ENCODE measurements around the gene ATP9B. TPM values are rescaled to one million over a fixed set of nuclear protein-coding genes. Genes with fewer than 3 reads are reported as not detected.
A peak's percentile ranks its signal among the peaks of the same experiment; 100 is the strongest.

Gene ATP9B
- total and polyA plus RNA-seq, 2 donors: 14.9 to 19.3 TPM

DNA sequence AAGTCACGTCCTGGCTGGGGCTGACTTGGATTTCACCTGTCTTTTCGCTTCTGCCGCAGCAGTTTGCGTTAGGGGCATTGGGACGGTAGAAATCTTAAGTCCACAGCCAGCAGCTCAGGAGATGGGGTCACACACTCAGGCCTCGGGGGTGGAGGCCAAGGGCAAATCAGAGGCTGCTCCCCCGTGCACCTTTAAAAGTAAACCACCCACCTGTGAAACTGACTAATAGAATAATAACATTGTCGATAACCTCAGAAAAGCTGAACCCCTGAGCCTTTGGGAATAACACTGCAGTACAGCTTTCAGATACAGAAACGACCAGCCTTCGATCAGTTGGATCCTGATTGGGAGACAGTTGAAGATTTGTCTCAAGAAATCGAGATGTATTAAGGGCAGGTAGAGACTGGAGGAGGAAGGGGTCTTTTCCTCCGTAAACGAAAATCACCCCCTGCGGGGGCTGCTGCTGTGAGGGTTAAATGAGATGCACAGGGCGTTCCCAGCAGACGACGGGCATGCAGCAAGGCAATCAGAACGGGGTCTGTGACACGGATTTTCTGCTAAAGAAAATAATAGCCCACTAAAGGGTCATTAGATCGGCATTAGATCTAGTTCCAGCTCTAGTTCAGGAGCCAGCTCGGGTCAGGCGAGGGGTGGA, 310.2 kb downstream of the ATP9B start:
- H3K4me1 ChIP-seq (ENCODE audit: control insufficient read depth in 2 of 2, insufficient read depth in 2 of 2, low read length in 2 of 2): peaks cover 0 to 3% of the 10 kb centered on the region in 2 donors
- DNase-seq (ENCODE audit: low read depth in 6 of 9, low spot score in 9 of 9): no peak
- no peaks in the 10 kb centered on the region for H3K9me3 ChIP-seq (ENCODE audit: control insufficient read depth in 2 of 2, insufficient read depth in 1 of 2, low read length in 1 of 2)
- H3K27ac ChIP-seq (ENCODE audit: low read depth in 1 of 2, low read length in 1 of 2): no peak overlapping the region
- peaks cover 9 to 19% of the 10 kb centered on the region in 2 donors for H3K36me3 ChIP-seq (ENCODE audit: control insufficient read depth in 2 of 2, insufficient read depth in 2 of 2, low read length in 1 of 2)
- H3K4me3 ChIP-seq (ENCODE audit: low read length in 2 of 2): no peak overlapping the region
- WGBS: 77% methylated on average over 22 of the region's 22 CpGs
- H3K27me3 ChIP-seq (ENCODE audit: control insufficient read depth in 2 of 2, insufficient read depth in 1 of 2, low read length in 1 of 2): peaks cover 0 to 3% of the 10 kb centered on the region in 2 donors

- 97% methylated on average over 40 of the region's 40 CpGs for WGBS
- DNase-seq (ENCODE audit: low read depth in 6 of 9, low spot score in 9 of 9): no peak
- peaks cover 0 to 3% of the 10 kb centered on the region in 2 donors for H3K27me3 ChIP-seq (ENCODE audit: control insufficient read depth in 2 of 2, insufficient read depth in 1 of 2, low read length in 1 of 2)
Measured at GRCh38 chr18:79379931-79380815, 311.0 kb downstream of the ATP9B start.

DNA sequence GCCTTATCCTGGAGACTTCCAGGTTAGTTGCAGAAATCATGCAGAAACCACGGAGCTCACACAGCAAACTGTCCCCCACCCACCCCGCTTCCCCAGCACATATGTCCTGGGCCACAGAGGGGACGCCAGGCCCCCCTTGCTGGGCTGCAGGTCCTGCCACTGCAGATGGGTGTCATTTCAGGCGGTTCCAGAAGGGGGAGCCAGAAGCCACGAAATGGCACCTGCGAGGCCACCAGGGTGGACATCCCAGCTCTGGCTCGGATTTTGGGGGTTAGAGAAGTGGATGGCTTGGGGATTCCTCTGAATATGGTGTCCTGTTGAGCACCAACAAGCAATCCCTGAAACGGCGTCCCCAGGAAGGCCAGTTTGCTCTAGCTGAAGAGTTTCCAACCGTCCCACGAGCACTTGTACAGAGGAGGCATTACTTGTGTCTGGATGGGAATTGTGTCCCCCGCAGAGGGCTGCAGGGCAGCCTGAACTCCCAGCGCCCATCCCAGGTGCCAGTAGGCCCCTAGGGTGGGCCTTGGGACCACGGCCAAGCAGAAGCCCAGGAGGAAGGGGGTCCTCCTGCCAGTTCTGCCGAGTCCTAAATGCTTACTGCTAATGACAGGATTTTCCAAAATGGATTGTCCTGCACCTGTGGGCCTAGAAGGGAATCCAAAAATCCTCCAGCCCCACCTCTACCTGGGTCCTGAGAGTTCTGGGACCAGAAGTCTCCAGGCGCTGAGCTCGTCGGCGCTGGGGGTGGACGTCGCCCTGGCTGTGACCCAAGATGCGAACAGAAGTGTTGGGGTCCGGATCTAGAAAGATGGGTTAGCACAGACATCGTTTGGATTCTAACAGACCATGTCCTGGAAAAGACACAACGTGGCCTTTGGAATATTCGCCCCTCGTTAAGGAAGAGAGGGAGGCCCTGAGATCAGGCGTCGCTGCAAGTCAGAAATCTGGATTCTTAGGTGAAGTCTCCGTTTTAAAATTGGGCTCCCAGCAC, 311.9 kb downstream of the ATP9B start:
- 72% methylated on average over 30 of the region's 30 CpGs for WGBS
- Histone ChIP-seq H3K36me3 (ENCODE audit: control insufficient read depth in 2 of 2, insufficient read depth in 2 of 2, low read length in 1 of 2) (peaks cover 5 to 17% of the 10 kb centered on the region in 2 donors), H3K4me1 (ENCODE audit: control insufficient read depth in 2 of 2, insufficient read depth in 2 of 2, low read length in 2 of 2) (peaks cover 3 to 5% of the 10 kb centered on the region in 2 donors), H3K27ac (ENCODE audit: low read depth in 1 of 2, low read length in 1 of 2) (no peak overlapping the region), H3K27me3 (ENCODE audit: control insufficient read depth in 2 of 2, insufficient read depth in 1 of 2, low read length in 1 of 2) (peaks cover 0 to 6% of the 10 kb centered on the region in 2 donors), H3K4me3 (ENCODE audit: low read length in 2 of 2) (no peak overlapping the region), H3K9me3 (ENCODE audit: control insufficient read depth in 2 of 2, insufficient read depth in 1 of 2, low read length in 1 of 2) (no peaks in the 10 kb centered on the region)
- peak in 2 of 9 donors; percentile 59 to 67 for DNase-seq (ENCODE audit: low read depth in 6 of 9, low spot score in 9 of 9)

More at GRCh38 chr18:79379931-79380815, 311.0 kb downstream of the ATP9B start:
- H3K4me3 ChIP-seq (ENCODE audit: low read length in 2 of 2): no peak overlapping the region
- H3K27ac ChIP-seq (ENCODE audit: low read depth in 1 of 2, low read length in 1 of 2): no peak overlapping the region
- peaks cover 5 to 17% of the 10 kb centered on the region in 2 donors for H3K36me3 ChIP-seq (ENCODE audit: control insufficient read depth in 2 of 2, insufficient read depth in 2 of 2, low read length in 1 of 2)
- H3K9me3 ChIP-seq (ENCODE audit: control insufficient read depth in 2 of 2, insufficient read depth in 1 of 2, low read length in 1 of 2): no peaks in the 10 kb centered on the region
- H3K4me1 ChIP-seq (ENCODE audit: control insufficient read depth in 2 of 2, insufficient read depth in 2 of 2, low read length in 2 of 2): peaks cover 0 to 3% of the 10 kb centered on the region in 2 donors

- no peaks in the 10 kb centered on the region for H3K9me3 ChIP-seq (ENCODE audit: control insufficient read depth in 2 of 2, insufficient read depth in 1 of 2, low read length in 1 of 2)
- peaks cover 0 to 11% of the 10 kb centered on the region in 2 donors for H3K27me3 ChIP-seq (ENCODE audit: control insufficient read depth in 2 of 2, insufficient read depth in 1 of 2, low read length in 1 of 2)
- DNase-seq (ENCODE audit: low read depth in 6 of 9, low spot score in 9 of 9): no peak
- H3K27ac ChIP-seq (ENCODE audit: low read depth in 1 of 2, low read length in 1 of 2): no peak overlapping the region
- H3K4me3 ChIP-seq (ENCODE audit: low read length in 2 of 2): no peak overlapping the region
- peaks cover 3 to 8% of the 10 kb centered on the region in 2 donors for H3K4me1 ChIP-seq (ENCODE audit: control insufficient read depth in 2 of 2, insufficient read depth in 2 of 2, low read length in 2 of 2)
- 96% methylated on average over 16 of the region's 16 CpGs for WGBS
- peaks cover 5 to 15% of the 10 kb centered on the region in 2 donors for H3K36me3 ChIP-seq (ENCODE audit: control insufficient read depth in 2 of 2, insufficient read depth in 2 of 2, low read length in 1 of 2)
Measured at GRCh38 chr18:79381811-79382311, 312.7 kb downstream of the ATP9B start.

DNA sequence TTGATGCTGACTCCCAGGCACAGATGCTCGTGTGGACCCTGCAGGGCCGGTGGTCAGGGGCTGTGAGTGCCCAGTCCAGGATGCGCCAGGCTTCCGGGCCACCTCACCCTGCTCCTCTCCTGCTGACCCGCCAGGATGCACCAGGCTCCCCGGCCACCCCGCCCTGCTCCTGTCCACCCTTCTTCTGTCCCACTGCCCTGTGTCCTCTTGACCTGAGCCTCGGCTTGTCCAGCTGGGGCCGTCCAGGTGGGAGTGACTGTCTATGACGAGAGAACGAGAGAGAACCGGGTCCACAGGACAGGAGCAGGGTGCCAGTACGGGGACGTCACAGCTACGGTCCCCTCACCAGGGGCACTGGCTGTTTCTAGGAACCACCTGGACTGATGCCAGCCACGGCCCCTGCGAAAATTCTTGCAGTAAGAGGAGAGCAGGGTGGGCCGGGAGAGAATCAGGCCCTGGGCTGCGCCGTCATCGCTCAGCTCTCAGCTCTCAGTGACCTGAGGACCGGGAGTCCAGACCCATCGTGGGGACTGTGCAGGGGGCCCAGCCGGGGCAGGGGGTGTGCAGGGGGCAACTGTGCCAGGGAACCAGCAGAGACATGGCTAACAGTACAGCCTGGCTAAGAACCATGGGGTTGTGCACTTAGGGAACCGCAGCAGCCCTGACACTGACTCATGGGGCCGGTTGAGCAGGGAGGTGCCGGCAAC, 313.6 kb downstream of the ATP9B start:
- no peak for DNase-seq (ENCODE audit: low read depth in 6 of 9, low spot score in 9 of 9)
- WGBS: 94% methylated on average over 27 of the region's 27 CpGs

GRCh38 chr18:79383388-79384056, 314.3 kb downstream of the ATP9B start:
- 93% methylated on average over 20 of the region's 20 CpGs for WGBS
- H3K36me3 ChIP-seq (ENCODE audit: control insufficient read depth in 2 of 2, insufficient read depth in 2 of 2, low read length in 1 of 2): peaks cover 0 to 5% of the 10 kb centered on the region in 2 donors
- DNase-seq (ENCODE audit: low read depth in 6 of 9, low spot score in 9 of 9): no peak
- no peaks in the 10 kb centered on the region for H3K9me3 ChIP-seq (ENCODE audit: control insufficient read depth in 2 of 2, insufficient read depth in 1 of 2, low read length in 1 of 2)
- H3K4me1 ChIP-seq (ENCODE audit: control insufficient read depth in 2 of 2, insufficient read depth in 2 of 2, low read length in 2 of 2): peaks cover 8 to 21% of the 10 kb centered on the region in 2 donors
- H3K27me3 ChIP-seq (ENCODE audit: control insufficient read depth in 2 of 2, insufficient read depth in 1 of 2, low read length in 1 of 2): peaks cover 5 to 25% of the 10 kb centered on the region in 2 donors
- H3K27ac ChIP-seq (ENCODE audit: low read depth in 1 of 2, low read length in 1 of 2): no peak overlapping the region
- no peak overlapping the region for H3K4me3 ChIP-seq (ENCODE audit: low read length in 2 of 2)

More for the DNA sequence above, 313.6 kb downstream of the ATP9B start:
- Histone ChIP-seq H3K27me3 (ENCODE audit: control insufficient read depth in 2 of 2, insufficient read depth in 1 of 2, low read length in 1 of 2) (peaks cover 2 to 18% of the 10 kb centered on the region in 2 donors), H3K9me3 (ENCODE audit: control insufficient read depth in 2 of 2, insufficient read depth in 1 of 2, low read length in 1 of 2) (no peaks in the 10 kb centered on the region), H3K36me3 (ENCODE audit: control insufficient read depth in 2 of 2, insufficient read depth in 2 of 2, low read length in 1 of 2) (peaks cover 0 to 8% of the 10 kb centered on the region in 2 donors), H3K27ac (ENCODE audit: low read depth in 1 of 2, low read length in 1 of 2) (no peak overlapping the region), H3K4me1 (ENCODE audit: control insufficient read depth in 2 of 2, insufficient read depth in 2 of 2, low read length in 2 of 2) (peaks cover 3 to 15% of the 10 kb centered on the region in 2 donors), H3K4me3 (ENCODE audit: low read length in 2 of 2) (no peak overlapping the region)

GRCh38 chr18:79384151-79384807, 315.1 kb downstream of the ATP9B start:
- Histone ChIP-seq H3K36me3 (ENCODE audit: control insufficient read depth in 2 of 2, insufficient read depth in 2 of 2, low read length in 1 of 2) (peaks cover 0 to 3% of the 10 kb centered on the region in 2 donors), H3K27ac (ENCODE audit: low read depth in 1 of 2, low read length in 1 of 2) (no peak overlapping the region), H3K9me3 (ENCODE audit: control insufficient read depth in 2 of 2, insufficient read depth in 1 of 2, low read length in 1 of 2) (no peaks in the 10 kb centered on the region), H3K4me1 (ENCODE audit: control insufficient read depth in 2 of 2, insufficient read depth in 2 of 2, low read length in 2 of 2) (peaks cover 5 to 21% of the 10 kb centered on the region in 2 donors), H3K4me3 (ENCODE audit: low read length in 2 of 2) (no peak overlapping the region), H3K27me3 (ENCODE audit: control insufficient read depth in 2 of 2, insufficient read depth in 1 of 2, low read length in 1 of 2) (peaks cover 12 to 33% of the 10 kb centered on the region in 2 donors)
- 76% methylated on average over 17 of the region's 17 CpGs for WGBS
- DNase-seq (ENCODE audit: low read depth in 6 of 9, low spot score in 9 of 9): no peak
